GM18498 (cell line): ENCODE data around the gene ARL6IP6.

ENCODE experiments used
- ATAC-seq: cut with Tn5 transposase; IDR thresholded peaks from one replicate; pipeline ENCODE4 v1.9.1; 2021; ENCODE audit warnings: mild to moderate bottlenecking, moderate library complexity; ENCODE audit not compliant: unreplicated experiment

ARL6IP6 gene

DNA sequence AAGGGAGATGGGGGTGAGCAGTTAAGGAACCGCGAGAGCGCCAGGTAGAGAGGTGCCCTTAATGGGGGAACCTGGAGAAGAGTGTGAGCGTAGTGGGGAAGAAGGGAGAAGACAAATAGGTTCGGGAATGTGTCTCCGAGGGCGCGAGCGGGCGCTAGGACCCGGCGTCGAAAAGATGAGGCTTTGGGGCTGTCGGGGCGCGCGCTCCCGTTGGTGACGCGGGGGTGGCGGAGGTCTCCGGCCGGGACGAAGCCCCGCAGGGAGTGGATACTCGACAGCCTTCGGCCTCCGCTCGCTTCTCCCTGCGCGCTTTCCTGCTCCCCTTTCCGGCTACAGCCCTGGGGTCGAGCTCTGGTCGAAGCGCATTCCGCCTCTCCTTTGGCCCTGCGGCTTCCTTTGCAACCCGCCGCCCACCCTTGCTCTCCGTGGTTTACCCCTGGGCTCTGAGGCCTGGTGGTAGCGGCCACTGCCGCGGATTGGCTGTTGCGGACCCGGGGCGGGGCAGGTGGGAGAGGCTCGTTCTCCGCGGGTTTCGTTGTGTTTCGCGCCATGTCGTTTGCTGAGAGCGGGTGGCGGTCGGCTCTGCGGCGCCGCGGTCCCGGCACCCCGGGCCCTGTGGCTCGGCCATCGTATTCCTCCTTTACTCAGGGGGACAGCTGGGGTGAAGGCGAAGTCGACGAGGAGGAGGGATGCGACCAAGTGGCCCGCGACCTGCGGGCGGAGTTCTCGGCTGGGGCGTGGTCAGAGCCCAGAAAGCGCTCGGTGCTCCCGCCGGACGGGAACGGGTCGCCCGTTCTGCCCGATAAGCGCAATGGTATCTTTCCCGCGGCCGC, at the start of gene ARL6IP6:
Gene ARL6IP6, plus strand, starts transcription at position 545 of the 833 bp plus-strand sequence. Its CDS starts 5 bp downstream, at position 550.
- peak; percentile 76 for ATAC-seq

GRCh38 chr2:152674334-152674733, 44.1 kb upstream of the ARL6IP6 start:
- ATAC-seq: no peak

DNA sequence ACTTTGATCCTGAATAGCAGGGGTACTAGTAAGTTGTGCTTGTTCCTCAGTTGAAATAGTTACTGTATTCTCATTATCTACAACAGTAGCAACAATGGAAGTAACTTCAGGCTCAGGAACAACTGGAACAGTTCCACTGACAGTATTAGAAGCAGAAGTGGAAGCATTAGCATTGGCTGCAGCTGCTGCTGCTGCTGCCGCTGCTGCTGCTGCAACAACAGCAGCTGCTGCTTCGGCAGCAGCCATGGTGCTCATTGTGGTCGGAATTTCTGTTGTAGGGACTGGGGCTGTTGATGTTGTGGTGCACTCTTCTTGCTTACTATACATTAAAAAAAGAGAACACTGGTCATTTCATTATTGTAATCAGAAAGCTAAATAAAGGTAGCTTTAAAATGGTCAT, 42.0 kb upstream of the ARL6IP6 start:
- ATAC-seq: no peak

GRCh38 chr2:152678808-152679207, 39.6 kb upstream of the ARL6IP6 start:
- no peak for ATAC-seq

DNA sequence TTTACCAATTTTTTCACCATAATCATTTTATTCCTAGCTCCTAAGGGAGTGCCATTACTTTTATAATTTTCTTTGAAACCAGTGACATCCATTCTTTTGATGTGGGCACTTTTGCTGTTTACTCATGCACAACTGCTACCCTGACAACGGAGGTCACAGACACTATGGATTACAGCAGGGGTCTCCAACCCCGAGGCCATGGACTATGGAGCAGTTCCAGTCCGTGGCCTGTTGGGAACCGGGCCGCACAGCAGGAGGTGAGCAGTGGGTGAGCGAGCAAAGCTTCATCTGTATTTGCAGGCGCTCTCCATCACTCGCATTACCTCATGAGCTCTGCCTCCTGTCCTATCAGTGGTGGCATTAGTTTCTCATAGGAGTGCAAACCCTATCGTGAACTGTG, 35.8 kb upstream of the ARL6IP6 start:
- no peak for ATAC-seq

DNA sequence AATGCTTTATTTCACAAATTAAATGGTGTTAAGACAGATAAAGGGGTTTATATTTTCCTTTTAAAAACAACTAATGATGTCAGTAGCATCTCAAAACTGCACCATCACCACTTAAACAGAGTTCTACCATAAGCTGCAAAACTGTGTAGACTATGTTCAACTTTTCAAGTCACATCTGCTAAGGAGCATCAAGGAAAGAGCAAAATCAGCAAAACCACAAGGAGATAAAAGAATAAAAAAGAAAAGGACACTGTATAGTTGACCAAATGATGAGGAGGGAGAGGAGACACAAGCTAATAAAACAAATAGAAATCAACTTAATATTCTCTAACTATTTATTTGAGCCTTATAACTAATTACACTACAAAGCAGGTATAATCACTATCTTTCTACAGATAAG, 35.0 kb upstream of the ARL6IP6 start:
- no peak for ATAC-seq

- ATAC-seq: no peak
Observed at GRCh38 chr2:152686321-152686720, 32.1 kb upstream of the ARL6IP6 start.

DNA sequence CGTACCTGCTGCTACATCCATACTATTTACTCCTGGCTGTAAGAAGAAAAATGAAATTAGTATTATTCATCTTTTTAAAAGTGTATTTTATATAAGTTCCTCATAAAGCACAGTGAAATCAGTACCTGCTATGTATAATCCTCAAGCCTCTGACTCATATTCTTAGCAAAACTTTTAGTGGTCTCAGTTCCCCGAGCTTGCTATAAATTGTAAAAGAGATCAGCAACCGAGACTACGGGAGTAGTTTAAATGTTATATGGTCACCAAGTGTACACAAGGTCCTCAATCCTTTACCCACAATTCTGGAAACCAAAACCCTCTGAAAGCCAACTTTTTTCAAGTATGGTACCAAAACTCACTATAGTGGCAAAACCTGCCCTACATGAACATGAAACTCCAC, 25.4 kb upstream of the ARL6IP6 start:
- ATAC-seq: peak; percentile 86

GRCh38 chr2:152694161-152694661, 24.2 kb upstream of the ARL6IP6 start:
- peak; percentile 53 for ATAC-seq

- ATAC-seq: no peak
Observed at GRCh38 chr2:152695763-152696162, 22.7 kb upstream of the ARL6IP6 start.

DNA sequence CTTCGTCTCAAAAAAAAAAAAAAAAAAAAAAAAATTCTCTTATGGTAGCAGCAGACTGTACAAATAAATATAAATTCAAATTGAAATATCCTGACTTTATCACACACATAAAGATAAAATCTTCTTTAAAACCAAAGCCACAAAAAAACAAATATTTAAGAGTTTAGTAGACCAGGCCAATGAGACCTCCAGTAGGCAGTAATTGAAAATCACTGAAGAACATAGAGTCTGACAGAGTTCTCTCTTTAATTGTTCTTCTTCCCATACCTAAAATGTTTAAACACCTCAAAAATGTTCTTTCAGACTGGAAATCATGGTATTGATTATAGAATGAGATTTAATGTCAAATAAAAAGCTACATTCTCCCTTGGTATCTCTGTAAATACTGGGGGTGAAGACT, 21.9 kb upstream of the ARL6IP6 start:
- ATAC-seq: no peak

GRCh38 chr2:152701198-152701597, 17.2 kb upstream of the ARL6IP6 start:
- no peak for ATAC-seq

GRCh38 chr2:152706477-152707021, 11.9 kb upstream of the ARL6IP6 start:
- ATAC-seq: no peak

DNA sequence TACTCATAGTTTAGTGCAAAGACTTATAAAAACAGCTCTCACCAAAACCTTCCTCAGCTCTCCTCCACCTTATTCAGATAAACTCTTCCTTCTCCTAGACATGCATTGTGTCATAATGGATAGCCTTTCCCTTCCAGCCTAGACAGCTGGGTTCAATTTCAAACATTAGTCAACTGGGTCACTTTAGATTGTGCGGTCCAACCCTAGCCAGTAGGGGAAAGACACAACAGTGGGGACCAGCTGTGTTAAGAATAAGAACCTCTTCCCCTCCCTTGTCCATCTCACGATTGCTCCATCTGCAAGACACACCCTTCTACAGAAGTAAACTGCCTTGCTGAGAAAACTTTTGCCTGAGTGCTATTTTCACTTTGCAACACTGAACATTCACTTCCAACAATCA, 9.7 kb upstream of the ARL6IP6 start:
- no peak for ATAC-seq

- ATAC-seq: no peak
Observed at GRCh38 chr2:152710713-152711112, 7.7 kb upstream of the ARL6IP6 start.

DNA sequence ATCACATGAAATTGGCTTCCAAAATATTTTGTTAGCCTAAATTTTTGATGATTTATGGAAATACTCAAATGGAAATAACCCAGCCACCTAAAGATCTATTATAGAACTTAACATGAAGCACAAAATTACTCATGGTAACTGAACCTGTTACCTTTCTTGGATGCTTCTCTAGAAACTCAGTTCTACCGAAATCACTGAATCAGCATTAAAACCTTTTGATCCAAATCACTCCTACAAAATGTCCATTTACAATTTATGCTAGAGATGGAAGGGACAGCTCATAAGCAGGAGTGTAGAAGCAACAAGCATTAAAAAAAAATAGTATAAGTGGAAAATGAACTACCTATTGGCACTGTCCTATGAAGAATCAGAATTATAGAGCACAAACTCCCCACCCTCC, 3.3 kb upstream of the ARL6IP6 start:
- no peak for ATAC-seq

- ATAC-seq: no peak
Observed at GRCh38 chr2:152715854-152716428, 2.5 kb upstream of the ARL6IP6 start.

GRCh38 chr2:152716805-152717227, 1.6 kb upstream of the ARL6IP6 start:
- ATAC-seq: no peak

DNA sequence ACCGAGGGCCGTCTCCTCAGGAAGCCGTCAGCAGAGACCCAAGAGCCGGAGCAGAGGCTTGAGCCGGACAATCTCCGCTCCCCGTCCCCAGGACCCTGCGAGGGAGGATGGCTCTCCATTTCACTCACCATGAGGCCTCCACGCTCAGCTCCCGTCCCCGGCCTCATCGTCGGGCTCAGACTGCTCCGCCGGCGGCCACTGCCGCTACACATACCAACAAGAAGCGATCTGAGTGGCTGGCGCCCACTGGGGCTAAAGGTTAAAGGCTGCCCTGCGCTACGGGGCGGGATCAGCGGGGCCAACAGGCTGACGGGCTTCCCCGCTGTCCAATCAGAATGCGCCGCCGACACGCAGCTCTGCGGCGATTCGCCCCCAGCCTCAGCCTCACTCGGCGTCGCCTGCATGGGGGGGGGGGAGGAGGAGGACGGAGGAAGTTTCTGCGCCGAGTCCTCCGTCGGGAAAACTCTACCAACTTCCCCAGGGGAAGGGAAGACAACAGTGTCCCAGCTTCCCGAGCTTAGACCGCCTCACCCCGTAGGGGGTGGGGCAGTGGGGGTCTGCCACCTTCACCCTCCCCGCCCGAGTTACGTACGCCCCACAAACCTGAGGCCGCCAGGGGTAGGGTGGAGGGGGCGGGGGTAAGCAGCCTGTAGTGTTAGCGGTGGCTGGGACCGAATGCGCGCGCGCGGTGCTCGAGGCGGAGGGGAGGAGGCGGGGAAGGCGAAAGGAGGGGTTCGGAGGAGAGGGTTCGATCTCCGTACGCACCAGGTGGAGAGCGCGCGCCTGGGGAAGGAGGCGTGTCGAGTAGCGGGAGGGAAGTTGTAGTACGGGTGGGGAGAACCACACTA, 968 bp upstream of the ARL6IP6 start, which contains the start of gene PRPF40A:
Gene PRPF40A, minus strand, starts transcription at position 234 of the 848 bp plus-strand sequence. Its CDS starts 22 bp downstream, at position 212.
- ATAC-seq: peak; percentile 70

DNA sequence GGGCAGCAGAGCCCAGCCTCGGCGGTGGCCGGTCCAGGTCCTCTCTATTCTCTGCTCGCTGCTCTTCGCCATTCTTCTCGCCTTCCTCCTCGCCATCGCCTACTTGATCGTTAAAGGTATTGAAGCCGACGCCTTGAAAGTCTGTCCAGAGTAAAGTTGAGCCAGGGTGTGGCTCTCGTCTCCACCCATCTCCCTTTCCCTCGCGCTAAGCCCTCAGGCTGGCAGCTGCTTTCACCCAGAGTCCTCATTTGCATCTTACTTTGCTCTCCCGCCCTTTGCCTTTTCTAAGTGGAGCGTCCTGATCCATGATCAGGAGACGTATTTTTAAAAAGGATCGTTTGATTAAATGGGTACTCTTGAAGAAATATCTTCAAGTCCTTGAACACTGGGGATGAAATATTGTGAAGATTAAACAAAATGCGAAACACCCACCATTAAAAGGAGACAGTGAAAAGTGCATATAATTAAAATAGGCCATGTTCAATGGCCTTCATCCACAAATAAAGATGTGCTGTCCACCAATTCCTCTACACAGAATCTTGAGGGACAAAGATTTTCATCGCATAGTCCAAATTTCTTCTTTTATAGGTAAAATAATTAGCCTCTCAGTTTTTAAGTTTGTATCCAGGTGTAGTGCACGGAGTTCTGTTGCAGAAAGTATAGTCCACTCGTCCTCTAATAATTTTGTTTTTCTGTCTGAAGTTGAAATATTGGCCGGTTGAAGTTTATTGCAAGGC, 657 bp downstream of the ARL6IP6 start:
- peak; percentile 23 for ATAC-seq
